Occipital lobe (tissue), 2 donors: ENCODE measurements around the gene C5orf34. TPM values are rescaled to one million over a fixed set of nuclear protein-coding genes. Genes with fewer than 3 reads are reported as not detected.
"Not testable (repeated sequence)": the region's sequence is repeated elsewhere in the genome, so short reads cannot be mapped to it uniquely, and the experiment has no call there.

Experiments
- DNase-seq: peaks from one replicate; lab custom pipeline; 2025; lab: John Stamatoyannopoulos, UW
- total RNA-seq: library from RNA; depleted of rRNA; stranded (reverse); fragments of >200 nt; gene quantifications from one replicate; pipeline ENCODE4 v1.2.3, GENCODE V29; 2014

Gene C5orf34
- 4.4 TPM for total RNA-seq

DNA sequence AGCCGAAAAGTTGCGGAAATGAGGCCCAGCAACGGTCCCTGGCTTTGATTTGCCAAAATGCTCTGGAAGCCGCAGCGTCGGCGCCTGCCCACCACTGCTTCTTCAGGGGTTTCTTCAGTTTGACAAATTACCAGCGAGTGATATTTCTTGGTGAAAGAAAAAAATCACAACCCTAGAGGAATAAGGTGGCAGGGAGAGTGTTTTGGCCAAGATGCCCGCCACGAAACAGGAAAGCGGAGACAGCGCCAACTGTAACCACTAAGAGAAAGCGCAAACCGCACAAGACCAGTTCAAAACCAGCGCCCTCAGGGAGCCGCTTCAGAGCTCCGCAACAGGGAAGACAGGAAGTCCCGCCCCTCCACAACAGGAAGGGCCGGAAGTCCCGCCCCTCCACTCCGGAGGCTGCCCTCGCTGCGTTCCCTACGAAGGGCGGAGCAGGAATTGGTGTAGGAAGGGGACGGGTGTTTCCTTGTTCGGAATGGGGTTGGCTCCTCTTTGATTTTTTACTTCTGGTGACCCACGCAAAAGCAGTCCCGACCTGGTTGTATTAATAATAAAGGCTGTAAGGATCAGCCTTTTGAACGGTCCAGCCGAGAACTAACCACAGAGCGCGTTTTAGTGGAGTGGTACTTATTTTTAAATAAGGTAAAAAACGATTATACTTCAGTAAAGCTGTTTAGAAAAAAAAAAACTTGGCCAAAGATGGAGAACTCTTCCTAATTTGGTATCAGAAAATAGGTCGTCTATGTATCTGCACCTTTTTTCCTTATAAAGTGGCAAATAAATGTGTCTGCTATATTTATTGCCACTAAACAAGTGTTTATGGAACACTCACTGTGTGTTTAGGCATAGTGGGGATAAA, at the start of gene C5orf34:
Gene C5orf34, minus strand, starts transcription at position 333 of the 862 bp plus-strand sequence. CDS start 5,809 bp downstream, outside the sequence.
- DNase-seq: peak; percentile 95

- DNase-seq: no peak
Observed at GRCh38 chr5:43564289-43564850, 49.4 kb upstream of the C5orf34 start.

DNA sequence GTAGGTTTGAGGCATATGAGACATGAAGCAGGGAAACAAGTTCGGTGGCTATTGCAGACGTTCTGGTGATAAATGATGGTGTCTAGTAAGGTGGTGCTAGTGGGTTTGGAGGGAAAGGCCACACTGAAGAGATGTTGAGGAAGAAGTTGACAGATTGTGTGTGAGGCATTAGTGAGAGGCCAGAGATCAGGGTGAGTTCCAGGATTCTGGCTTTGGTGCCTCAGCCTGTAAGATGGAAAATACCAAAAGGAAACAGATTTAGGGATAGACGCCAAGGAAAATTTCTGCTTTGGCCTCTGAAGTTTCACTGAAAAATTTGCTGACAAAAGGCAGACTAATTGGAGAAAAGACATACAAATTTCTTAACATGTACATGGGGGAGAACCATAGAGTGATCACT, 48.4 kb upstream of the C5orf34 start:
- DNase-seq: no peak

- DNase-seq: no peak
Observed at GRCh38 chr5:43561356-43561755, 46.4 kb upstream of the C5orf34 start.

DNA sequence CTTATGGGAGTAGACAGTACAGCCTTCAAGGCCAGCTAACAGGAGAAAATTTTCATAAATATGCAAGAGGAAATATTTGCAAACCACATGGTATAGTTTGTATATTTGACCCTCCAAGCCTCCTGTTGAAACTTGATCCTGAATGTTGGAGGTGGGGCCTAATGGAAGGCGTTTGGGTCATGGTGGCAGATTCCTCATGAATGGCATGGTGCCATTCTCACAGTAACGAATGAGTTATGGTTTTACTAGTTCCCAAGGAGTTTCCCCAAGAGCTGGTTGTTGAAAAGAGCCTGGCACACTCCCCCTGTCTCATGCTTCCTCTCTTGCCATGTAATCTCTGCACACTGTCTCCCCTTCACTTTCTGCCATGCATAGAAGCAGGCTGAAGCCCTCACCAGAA, 45.2 kb upstream of the C5orf34 start:
- DNase-seq: no peak

GRCh38 chr5:43556857-43557542, 42.1 kb upstream of the C5orf34 start, which contains the start of gene PAIP1:
Gene PAIP1, minus strand, starts transcription at chr5:43557077. Its CDS starts 231 bp downstream, at chr5:43556846.
- peak; percentile 86 for DNase-seq

GRCh38 chr5:43556607-43556856, 41.6 kb upstream of the C5orf34 start:
- DNase-seq: not testable (repeated sequence)

GRCh38 chr5:43555895-43556606, 41.1 kb upstream of the C5orf34 start:
- peak; percentile 49 for DNase-seq

DNA sequence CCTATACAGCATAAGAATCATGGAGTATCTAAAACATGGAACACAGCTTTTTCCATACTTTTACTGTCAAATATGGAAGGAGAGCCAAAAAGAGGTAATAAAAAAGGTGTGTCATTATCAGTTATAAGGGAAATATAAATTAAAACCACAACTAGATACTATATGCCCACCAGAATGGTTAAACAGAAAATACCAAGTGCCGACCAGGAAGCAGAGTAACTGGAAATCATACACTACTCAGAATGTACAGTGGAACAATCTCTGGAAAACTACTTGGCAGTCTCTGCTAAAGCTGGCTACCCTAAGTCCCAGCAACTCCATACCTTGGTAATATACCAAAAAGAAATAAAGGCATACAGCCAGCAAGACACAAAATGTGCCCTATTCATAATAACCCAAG, 39.5 kb upstream of the C5orf34 start:
- no peak for DNase-seq

- no peak for DNase-seq
Observed at GRCh38 chr5:43553381-43553780, 38.4 kb upstream of the C5orf34 start.

DNA sequence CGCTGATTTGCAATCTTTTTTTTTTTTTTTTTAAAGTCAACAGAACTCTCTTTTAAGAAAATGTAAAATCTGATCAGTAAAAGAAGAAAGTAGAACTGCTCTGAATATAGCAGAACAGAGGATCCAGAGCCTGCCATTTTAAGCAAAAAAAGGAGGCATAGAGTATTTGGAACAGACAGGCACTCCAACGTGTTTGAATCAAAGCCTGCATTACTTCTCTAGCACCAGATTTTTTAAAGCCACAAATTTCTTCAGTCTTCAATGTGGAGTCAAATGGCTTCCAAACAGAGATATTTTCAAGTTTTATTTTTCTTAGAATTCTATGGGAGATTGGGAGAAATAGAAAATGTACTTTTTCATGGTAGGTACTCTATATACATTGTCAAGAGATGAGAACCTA, 36.8 kb upstream of the C5orf34 start:
- DNase-seq: no peak

- DNase-seq: not testable (repeated sequence)
Observed at GRCh38 chr5:43549272-43549671, 34.3 kb upstream of the C5orf34 start.

- DNase-seq: no peak
Observed at GRCh38 chr5:43548358-43548757, 33.4 kb upstream of the C5orf34 start.

- DNase-seq: no peak
Observed at GRCh38 chr5:43547532-43547931, 32.6 kb upstream of the C5orf34 start.

GRCh38 chr5:43543434-43543833, 28.5 kb upstream of the C5orf34 start:
- no peak for DNase-seq

DNA sequence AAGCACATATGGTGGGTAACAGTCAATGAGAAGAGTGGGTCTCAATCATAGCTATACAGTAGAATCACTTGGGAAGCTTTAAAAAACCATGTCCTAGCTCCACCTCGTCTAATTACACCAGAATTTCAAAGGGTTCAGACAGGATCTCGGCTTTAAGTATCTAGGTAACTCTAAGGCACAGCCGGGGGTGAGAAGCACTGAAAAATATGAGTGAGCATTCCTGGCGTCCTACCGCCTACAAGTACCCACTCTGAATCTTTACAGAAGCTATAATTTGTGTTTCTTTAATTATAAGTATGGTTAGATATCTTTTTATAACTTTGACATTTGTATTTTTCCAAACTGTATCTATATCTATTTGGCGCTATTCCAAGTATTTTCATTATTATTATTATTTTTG, 25.8 kb upstream of the C5orf34 start:
- no peak for DNase-seq

- DNase-seq: no peak
Observed at GRCh38 chr5:43536972-43537371, 22.0 kb upstream of the C5orf34 start.

- DNase-seq: no peak
Observed at GRCh38 chr5:43533646-43534045, 18.7 kb upstream of the C5orf34 start.

DNA sequence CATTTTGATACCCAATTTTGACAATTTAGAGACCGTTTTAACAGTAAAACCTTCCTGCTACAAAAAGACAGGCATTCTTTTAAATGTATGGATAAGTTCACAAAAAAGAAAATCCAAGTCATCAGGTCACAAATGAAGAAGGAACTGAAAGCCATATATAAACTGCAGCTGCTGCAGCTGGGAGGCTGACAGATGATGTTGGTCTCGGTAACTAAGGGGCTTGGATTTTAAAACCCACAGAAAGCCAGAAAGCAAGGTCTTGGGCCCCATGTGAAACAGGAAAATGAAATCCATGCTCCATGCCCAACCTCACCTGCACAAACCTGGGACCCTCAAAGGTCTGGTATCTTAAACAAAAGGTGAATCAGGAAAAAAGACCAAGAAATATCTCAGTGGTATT, 15.7 kb upstream of the C5orf34 start:
- no peak for DNase-seq

DNA sequence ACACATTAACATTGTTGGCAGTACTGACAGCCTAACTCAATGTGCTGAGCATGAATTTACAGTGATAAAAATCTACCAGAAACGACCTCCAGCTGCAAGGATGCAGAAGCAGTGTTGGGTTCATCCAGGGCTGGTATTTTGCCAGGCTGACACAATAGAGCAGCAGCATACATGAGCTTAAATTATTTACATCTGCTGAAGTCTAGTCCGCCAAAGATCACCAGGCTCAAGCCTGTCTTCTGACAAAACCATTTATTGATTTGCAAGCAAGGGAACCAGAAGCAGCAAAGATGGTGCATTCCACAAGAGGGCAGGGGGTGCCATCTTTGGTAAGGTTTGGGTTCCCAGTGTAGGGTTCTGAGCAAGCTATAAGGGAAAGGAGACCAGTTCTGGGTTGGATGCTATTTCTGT, 8.7 kb upstream of the C5orf34 start:
- DNase-seq: no peak

GRCh38 chr5:43520615-43521014, 5.7 kb upstream of the C5orf34 start:
- no peak for DNase-seq

- no peak for DNase-seq
Observed at GRCh38 chr5:43515678-43516048, 715 bp upstream of the C5orf34 start.
